ENCODE results near the gene SESN2. TPM values are rescaled to one million over a fixed set of nuclear protein-coding genes. Genes with fewer than 3 reads are reported as not detected.

The SESN2 gene
- total RNA-seq, 6 experiments from 2014 or later: 15.5 to 22.0 (median 17.4) TPM

DNA sequence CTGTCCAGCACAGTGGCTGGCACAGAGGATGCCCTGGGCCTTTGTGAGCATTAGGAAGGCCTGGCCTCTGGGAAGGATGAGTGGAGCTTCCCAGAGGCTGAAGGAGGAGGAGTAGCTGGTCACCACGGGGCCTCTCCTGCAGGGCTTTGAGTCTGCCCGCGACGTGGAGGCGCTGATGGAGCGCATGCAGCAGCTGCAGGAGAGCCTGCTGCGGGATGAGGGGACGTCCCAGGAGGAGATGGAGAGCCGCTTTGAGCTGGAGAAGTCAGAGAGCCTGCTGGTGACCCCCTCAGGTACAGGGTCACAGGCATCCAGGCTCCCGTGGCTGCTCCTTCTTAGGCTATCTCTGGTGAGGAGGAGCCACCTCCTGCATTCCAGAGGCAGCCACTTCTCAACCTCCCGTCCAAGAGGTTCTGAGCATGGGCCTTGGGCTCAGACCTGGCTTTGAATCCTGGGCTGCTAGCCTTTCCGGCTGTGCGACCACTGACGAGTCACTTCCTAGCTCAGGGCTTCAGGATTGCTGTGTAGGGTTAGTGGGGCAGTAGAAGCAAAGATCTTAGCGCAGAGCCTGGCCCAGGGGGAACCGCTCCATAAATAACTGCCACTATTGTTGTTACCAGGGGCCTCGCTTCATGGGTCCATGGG is 14.0 kb downstream of the SESN2 start:
- peaks cover 2% of the 10 kb centered on the region for H3K27me3 Mint-ChIP-seq (ENCODE audit: insufficient read depth)
- H3K9me3 Mint-ChIP-seq: no peaks in the 10 kb centered on the region
- peaks cover 5% of the 10 kb centered on the region; the same call in 1 of the 2 replicates for H3K4me1 Mint-ChIP-seq (ENCODE audit: low read depth)
- TF ChIP-seq, protein P1, sequence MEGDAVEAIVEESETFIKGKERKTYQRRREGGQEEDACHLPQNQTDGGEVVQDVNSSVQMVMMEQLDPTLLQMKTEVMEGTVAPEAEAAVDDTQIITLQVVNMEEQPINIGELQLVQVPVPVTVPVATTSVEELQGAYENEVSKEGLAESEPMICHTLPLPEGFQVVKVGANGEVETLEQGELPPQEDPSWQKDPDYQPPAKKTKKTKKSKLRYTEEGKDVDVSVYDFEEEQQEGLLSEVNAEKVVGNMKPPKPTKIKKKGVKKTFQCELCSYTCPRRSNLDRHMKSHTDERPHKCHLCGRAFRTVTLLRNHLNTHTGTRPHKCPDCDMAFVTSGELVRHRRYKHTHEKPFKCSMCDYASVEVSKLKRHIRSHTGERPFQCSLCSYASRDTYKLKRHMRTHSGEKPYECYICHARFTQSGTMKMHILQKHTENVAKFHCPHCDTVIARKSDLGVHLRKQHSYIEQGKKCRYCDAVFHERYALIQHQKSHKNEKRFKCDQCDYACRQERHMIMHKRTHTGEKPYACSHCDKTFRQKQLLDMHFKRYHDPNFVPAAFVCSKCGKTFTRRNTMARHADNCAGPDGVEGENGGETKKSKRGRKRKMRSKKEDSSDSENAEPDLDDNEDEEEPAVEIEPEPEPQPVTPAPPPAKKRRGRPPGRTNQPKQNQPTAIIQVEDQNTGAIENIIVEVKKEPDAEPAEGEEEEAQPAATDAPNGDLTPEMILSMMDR (IDR thresholded peaks at IDR 0.05): no peak
- H3K27ac Mint-ChIP-seq: no peak overlapping the region
- DNase-seq: no peak
- H3K36me3 Mint-ChIP-seq (ENCODE audit: low read depth): peaks cover 26% of the 10 kb centered on the region
- H3K4me3 Mint-ChIP-seq: no peak overlapping the region

DNA sequence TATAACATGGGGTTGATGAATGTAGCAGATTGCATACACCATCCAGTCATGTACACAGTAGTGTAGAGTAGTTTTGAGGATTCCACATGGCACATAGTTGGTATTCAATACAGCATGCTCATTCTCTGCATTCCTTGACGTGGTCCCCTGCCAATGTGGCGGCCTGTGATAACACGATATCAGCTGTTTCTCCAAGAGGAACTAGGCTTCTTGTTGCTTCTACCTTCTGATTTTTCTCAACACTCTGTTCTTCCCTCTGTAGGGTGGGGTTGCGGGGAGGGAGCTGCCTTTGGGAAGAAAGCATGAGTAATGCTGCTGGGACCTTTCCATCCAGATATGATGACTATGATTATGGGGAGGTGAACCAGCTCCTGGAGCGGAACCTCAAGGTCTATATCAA is 19.4 kb downstream of the SESN2 start:
- TF ChIP-seq, protein P1 (IDR thresholded peaks at IDR 0.05): no peak
- no peak overlapping the region for H3K4me3 Mint-ChIP-seq
- peaks cover 5% of the 10 kb centered on the region; the same call in 1 of the 2 replicates for H3K4me1 Mint-ChIP-seq (ENCODE audit: low read depth)
- no peak overlapping the region for H3K27ac Mint-ChIP-seq
- H3K27me3 Mint-ChIP-seq (ENCODE audit: insufficient read depth): peaks cover 2% of the 10 kb centered on the region; the same call in 1 of the 2 replicates
- H3K9me3 Mint-ChIP-seq: no peaks in the 10 kb centered on the region
- peaks cover 32% of the 10 kb centered on the region for H3K36me3 Mint-ChIP-seq (ENCODE audit: low read depth)
- no peak for DNase-seq

DNA sequence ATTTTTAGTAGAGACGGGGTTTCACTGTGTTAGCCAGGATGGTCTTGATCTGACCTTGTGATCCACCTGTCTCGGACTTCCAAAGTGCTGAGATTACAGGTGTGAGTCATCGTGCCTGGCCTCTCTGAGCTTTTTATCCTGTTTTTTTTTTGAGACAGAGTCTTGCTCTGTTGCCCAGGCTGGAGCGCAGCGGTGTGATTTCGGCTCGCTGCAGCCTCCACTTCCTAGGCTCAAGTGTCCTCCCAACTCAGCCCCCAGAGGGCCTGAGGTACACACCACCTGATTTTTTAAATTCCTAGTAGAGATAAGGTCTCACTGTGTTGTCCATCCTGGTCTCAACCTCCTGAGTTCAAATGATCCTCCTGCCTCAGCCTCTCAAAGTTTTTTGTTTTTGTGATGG is 20.4 kb downstream of the SESN2 start:
- no peak for DNase-seq
- Mint-ChIP-seq H3K4me1 (ENCODE audit: low read depth) (peaks cover 5% of the 10 kb centered on the region; the same call in 1 of the 2 replicates), H3K9me3 (no peaks in the 10 kb centered on the region), H3K27ac (no peak overlapping the region), H3K36me3 (ENCODE audit: low read depth) (peaks cover 32% of the 10 kb centered on the region), H3K4me3 (no peak overlapping the region), H3K27me3 (ENCODE audit: insufficient read depth) (no peaks in the 10 kb centered on the region)
- TF ChIP-seq, protein P1 (IDR thresholded peaks at IDR 0.05): no peak

DNA sequence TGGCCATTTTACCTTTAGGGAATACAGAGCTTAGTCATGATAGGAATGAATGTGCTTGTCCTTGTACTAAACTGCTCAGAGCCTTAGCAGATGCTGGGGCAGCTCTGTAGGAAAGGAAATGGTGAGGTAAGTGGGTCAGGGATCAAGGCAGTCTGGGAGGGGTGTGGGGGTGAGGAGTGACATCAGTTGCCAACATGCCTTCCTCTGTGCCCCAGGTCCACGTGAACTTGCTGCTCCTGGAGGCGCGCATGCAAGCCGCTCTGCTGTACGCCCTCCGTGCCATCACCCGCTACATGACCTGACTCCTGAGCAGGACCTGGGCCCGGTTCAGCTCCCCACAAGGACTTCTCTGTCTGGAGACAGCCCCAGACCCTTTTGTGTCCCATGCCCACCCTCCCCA is 21.2 kb downstream of the SESN2 start:
- no peaks in the 10 kb centered on the region for H3K9me3 Mint-ChIP-seq
- no peak overlapping the region for H3K27ac Mint-ChIP-seq
- H3K4me1 Mint-ChIP-seq (ENCODE audit: low read depth): peaks cover 5% of the 10 kb centered on the region; the same call in 1 of the 2 replicates
- DNase-seq: no peak
- H3K27me3 Mint-ChIP-seq (ENCODE audit: insufficient read depth): no peaks in the 10 kb centered on the region
- H3K4me3 Mint-ChIP-seq: no peak overlapping the region
- peaks cover 27% of the 10 kb centered on the region for H3K36me3 Mint-ChIP-seq (ENCODE audit: low read depth)
- TF ChIP-seq, protein P1 (IDR thresholded peaks at IDR 0.05): no peak

DNA sequence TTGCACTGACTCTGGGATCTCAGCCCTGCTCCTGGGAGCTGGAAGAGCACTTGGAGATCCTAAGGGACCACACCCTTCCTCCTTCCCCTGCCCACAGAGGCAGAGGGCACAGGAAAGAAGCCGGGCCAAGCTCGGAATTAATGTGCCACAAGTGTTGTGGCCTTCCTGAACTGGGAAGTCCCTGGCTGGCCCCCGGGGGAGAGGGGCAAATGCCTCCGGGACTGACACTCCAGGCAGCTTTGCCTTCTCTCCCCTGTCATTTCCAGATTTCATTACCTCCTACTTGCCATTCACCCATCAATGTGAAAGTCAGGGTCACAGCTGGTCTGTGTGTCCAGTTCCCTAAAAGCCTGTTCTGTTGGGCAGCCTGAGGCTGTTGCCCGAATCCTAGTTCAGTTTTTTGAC is 21.7 kb downstream of the SESN2 start:
- DNase-seq: no peak
- peaks cover 27% of the 10 kb centered on the region for H3K36me3 Mint-ChIP-seq (ENCODE audit: low read depth)
- no peaks in the 10 kb centered on the region for H3K9me3 Mint-ChIP-seq
- H3K4me3 Mint-ChIP-seq: no peak overlapping the region
- H3K27me3 Mint-ChIP-seq (ENCODE audit: insufficient read depth): no peaks in the 10 kb centered on the region
- no peak overlapping the region for H3K27ac Mint-ChIP-seq
- TF ChIP-seq, protein P1 (IDR thresholded peaks at IDR 0.05): no peak
- peaks cover 5% of the 10 kb centered on the region; the same call in 1 of the 2 replicates for H3K4me1 Mint-ChIP-seq (ENCODE audit: low read depth)

Data from HFFc6 (cell line).